ENCODE data around the gene REPIN1. TPM values are rescaled to one million over a fixed set of nuclear protein-coding genes. Genes with fewer than 3 reads are reported as not detected.
A peak's percentile ranks its signal among the peaks of the same experiment; 100 is the strongest.

Gene REPIN1
- total and polyA plus RNA-seq, 9 donors: 21.6 to 92.0 (median 73.4) TPM

- intact Hi-C loops (cut with DNase I): no loop called here
- WGBS, 3 donors: 56 to 66% (median 61%) methylated on average over 4 of the region's 4 CpGs
Measured at GRCh38 chr7:150377635-150378034, 9.0 kb downstream of the REPIN1 start.

GRCh38 chr7:150378115-150378852, 9.7 kb downstream of the REPIN1 start:
- DNase-seq: peak; percentile 62 to 77 (median 69)
- H3K9me3 ChIP-seq: no peaks in the 10 kb centered on the region
- peaks cover 2% of the 10 kb centered on the region for H3K4me1 ChIP-seq (ENCODE audit: insufficient read depth)
- H3K27me3 ChIP-seq: no peaks in the 10 kb centered on the region
- H3K36me3 ChIP-seq: no peaks in the 10 kb centered on the region
- peak overlapping the region; percentile 31 to 78 for H3K27ac ChIP-seq
- intact Hi-C loops (cut with DNase I): no loop called here
- 6 to 11% (median 8%) methylated on average over 32 of the region's 32 CpGs for WGBS, 3 donors
- TF ChIP-seq POLR2A (IDR thresholded peaks at IDR 0.05): no peak
- TF ChIP-seq EP300 (IDR thresholded peaks at IDR 0.05): no peak
- no peak for TF ChIP-seq CTCF (IDR thresholded peaks at IDR 0.05)
- H3K4me3 ChIP-seq: peak overlapping the region; percentile 60

More at GRCh38 chr7:150377635-150378034, 9.0 kb downstream of the REPIN1 start:
- TF ChIP-seq CTCF (IDR thresholded peaks at IDR 0.05) (no peak), POLR2A (IDR thresholded peaks at IDR 0.05) (no peak), EP300 (IDR thresholded peaks at IDR 0.05) (no peak)
- DNase-seq: peak in 1 of 5 donors; percentile 11
- Histone ChIP-seq H3K36me3 (no peaks in the 10 kb centered on the region), H3K27me3 (no peaks in the 10 kb centered on the region), H3K4me1 (ENCODE audit: insufficient read depth) (peaks cover 2% of the 10 kb centered on the region), H3K4me3 (no peak overlapping the region), H3K27ac (peak overlapping the region; percentile 31 to 78), H3K9me3 (no peaks in the 10 kb centered on the region)

GRCh38 chr7:150378853-150379440, 10.3 kb downstream of the REPIN1 start, which contains the start of gene ZNF775:
Gene ZNF775 (plus strand): TSS chr7:150379330. CDS start chr7:150388471, 9,141 bp downstream.
- Histone ChIP-seq H3K4me1 (ENCODE audit: insufficient read depth) (peaks cover 2% of the 10 kb centered on the region), H3K9me3 (no peaks in the 10 kb centered on the region), H3K27me3 (no peaks in the 10 kb centered on the region), H3K36me3 (no peaks in the 10 kb centered on the region), H3K4me3 (peak within 1 kb of the TSS; percentile 60), H3K27ac (peak within 1 kb of the TSS; percentile 75 to 78)
- 0 to 1% (median 1%) methylated on average over 33 to 60 of the region's 60 CpGs for WGBS, 3 donors
- TF ChIP-seq CTCF (IDR thresholded peaks at IDR 0.05) (no peak), POLR2A (IDR thresholded peaks at IDR 0.05) (peak; percentile 72), EP300 (IDR thresholded peaks at IDR 0.05) (no peak)
- intact Hi-C loops (cut with DNase I): no loop called here
- peak; percentile 95 to 97 (median 96) for DNase-seq

DNA sequence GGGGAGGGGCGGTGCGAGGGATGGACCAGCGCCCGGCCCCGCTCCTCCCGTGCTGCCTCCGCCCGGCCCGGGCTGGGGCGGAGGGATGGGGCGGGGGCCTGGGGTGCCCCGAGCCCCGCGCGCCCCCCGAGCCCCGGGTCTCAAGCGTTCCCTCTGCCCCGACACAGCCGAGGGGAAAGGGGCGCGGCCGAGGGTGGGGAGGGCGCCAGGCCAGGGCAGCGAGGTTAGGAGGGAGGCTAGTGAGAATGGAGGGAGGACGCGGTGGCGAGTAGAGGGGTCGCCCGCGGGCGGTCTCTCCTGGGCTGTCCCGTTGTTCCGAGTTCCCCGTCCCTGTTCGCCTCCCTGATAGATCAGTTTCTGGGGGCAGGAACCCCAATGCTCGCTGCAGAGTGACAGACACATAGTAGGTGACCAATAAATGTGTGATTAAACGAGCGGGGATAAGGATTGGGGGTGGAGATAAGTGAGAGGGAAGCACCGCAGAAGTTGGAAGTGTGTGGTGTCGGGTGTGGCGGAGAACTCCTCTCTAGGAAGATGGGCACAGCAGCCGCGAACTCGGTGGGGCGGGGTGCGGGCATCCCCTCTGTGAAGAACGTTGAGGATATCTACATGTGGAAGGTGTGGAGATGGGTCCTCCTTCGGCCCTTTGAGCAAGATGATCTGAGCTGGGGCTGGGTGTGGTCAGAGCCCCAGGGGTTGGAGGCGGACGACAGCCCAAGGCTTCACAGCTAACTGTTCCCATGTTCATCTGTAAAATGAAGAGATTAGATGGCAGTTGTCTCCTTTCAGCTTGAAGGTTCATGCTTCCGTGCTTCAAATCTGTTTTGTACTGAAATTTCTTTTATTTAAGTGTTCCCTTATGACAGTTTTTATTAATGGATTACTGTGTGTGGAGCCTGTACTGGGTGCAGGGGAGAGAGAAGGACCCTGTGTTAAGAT, 11.1 kb downstream of the REPIN1 start:
- Histone ChIP-seq H3K27ac (peak overlapping the region; percentile 75 to 78), H3K36me3 (no peaks in the 10 kb centered on the region), H3K27me3 (no peaks in the 10 kb centered on the region), H3K4me1 (ENCODE audit: insufficient read depth) (peaks cover 4% of the 10 kb centered on the region), H3K4me3 (peak overlapping the region; percentile 60), H3K9me3 (no peaks in the 10 kb centered on the region)
- TF ChIP-seq POLR2A (IDR thresholded peaks at IDR 0.05) (no peak), CTCF (IDR thresholded peaks at IDR 0.05) (no peak), EP300 (IDR thresholded peaks at IDR 0.05) (no peak)
- intact Hi-C loops (cut with DNase I): loop anchor here in 1 of 4 donors (5.0 kb wide), 1 partner anchor 37 kb away; the partner anchor contains the start of gene RARRES2
- WGBS, 3 donors: 1 to 2% (median 1%) methylated on average over 46 to 52 of the region's 52 CpGs
- peak in 3 of 5 donors; percentile 56 to 70 (median 65) for DNase-seq
